Peyer's patch (tissue), 4 donors: ENCODE results near the gene PPP1R16B. TPM values are rescaled to one million over a fixed set of nuclear protein-coding genes. Genes with fewer than 3 reads are reported as not detected.

Source experiments
- DNase-seq, 3 donors: peaks; one replicate each; pipeline ENCODE4 v3.0.0-alpha.2; 2017 to 2019
- H3K27ac ChIP-seq, 4 donors: fragments of 200-600 bp; sonication (generic); one replicate each; pipeline ENCODE4 v1.5.1; 2016 to 2019
- H3K27me3 ChIP-seq, 2 donors: fragments of 200-600 bp; sonication (generic); one replicate each; pipeline ENCODE4 v1.5.1; 2019
- H3K36me3 ChIP-seq, 3 donors: fragments of 200-600 bp; sonication (generic); one replicate each; pipeline ENCODE4 v1.5.1; 2016 to 2019
- H3K4me1 ChIP-seq, 4 donors: fragments of 200-600 bp; sonication (generic); one replicate each; pipeline ENCODE4 v1.5.1; 2016 to 2019
- H3K4me3 ChIP-seq, 4 donors: fragments of 200-600 bp; sonication (generic); 1 replicate in 3 of 4; 2 replicates in 1 of 4; pipeline ENCODE4 v1.5.1; 2016 to 2019; ENCODE audit warnings: mild to moderate bottlenecking in 1 of 4
- H3K9me3 ChIP-seq, 4 donors: fragments of 200-600 bp; sonication (generic); one replicate each; pipeline ENCODE4 v1.5.1; 2016 to 2019; ENCODE audit warnings: mild to moderate bottlenecking in 1 of 4
- CTCF ChIP-seq, 6 experiments: fragments of 450-650 bp in 4 of 6; fragments of 200-600 bp in 2 of 6; sonication (generic) in 1 of 6; IDR thresholded peaks; one replicate each; pipeline ENCODE4 v1.5.1; 2017 to 2019; ENCODE audit warnings: antibody characterized with exemption in 6 of 6, mild to moderate bottlenecking in 3 of 6, moderate library complexity in 1 of 6
- POLR2A ChIP-seq, 2 donors: fragments of 450-650 bp; IDR thresholded peaks; one replicate each; pipeline ENCODE4 v1.5.1; 2017; ENCODE audit warnings: antibody characterized with exemption in 2 of 2, mild to moderate bottlenecking in 2 of 2, moderate library complexity in 2 of 2
- total RNA-seq, 4 donors: library from RNA; depleted of rRNA; stranded (reverse); fragments of >200 nt; gene quantifications; one replicate each; pipeline ENCODE4 v1.1.0, GENCODE V29; 2016

PPP1R16B gene
- total RNA-seq, 4 donors from 2014 or later = 3.2 to 41.3 (median 7.2) TPM

DNA sequence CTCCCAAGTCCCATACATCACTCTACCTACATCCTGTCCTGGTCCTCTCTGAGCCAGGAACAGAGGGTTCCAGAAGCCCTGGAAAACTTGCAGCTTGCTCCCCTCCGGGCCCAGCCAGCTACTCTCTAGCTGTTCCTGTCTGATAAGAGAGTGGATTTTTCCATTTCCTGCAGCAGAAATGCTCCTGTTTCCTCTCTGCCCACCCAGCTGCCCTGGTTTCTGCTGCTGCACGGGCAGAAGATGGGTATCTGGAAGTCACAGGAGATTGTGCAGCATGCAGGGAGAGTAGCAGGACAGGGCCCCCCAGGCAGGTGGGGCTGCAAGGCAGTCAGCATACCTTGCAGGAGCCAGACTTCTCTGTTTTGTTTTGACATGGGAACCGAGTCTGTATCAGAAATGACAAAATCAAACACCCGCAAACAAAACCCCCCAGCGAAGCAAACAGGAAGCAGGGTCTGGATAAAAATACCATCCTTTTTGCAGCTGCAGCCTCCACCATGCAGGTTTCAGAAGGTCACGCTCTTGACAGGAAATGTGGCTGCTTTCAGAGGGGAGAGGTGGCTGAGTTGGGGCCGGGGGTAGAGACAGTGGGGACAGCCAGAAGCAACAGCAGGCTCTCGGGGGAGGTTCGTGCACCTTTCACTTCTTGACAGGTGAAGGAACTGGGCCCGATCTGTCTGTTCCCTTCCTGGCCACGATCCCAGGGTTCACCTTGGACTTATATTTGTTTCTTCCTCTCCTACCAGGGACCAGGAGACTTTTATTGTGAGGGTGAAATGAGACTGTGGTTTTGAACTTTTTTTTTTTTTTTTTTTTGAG is 69.9 kb downstream of the PPP1R16B start:
- Histone ChIP-seq H3K9me3 (no peaks in the 10 kb centered on the region), H3K4me1 (peaks cover 3 to 66% (median 31%) of the 10 kb centered on the region in 4 donors), H3K36me3 (no peaks in the 10 kb centered on the region), H3K27me3 (no peaks in the 10 kb centered on the region), H3K27ac (peak overlapping the region; percentile 64 to 88 (median 82)), H3K4me3 (peak overlapping the region in 3 of 4 donors; percentile 9 to 18 (median 16))
- DNase-seq = peak in 2 of 3 donors; percentile 91 to 93
- no peak for TF ChIP-seq CTCF (IDR thresholded peaks at IDR 0.05)
- TF ChIP-seq POLR2A (IDR thresholded peaks at IDR 0.05) = peak in 1 of 2 donors; percentile 9

DNA sequence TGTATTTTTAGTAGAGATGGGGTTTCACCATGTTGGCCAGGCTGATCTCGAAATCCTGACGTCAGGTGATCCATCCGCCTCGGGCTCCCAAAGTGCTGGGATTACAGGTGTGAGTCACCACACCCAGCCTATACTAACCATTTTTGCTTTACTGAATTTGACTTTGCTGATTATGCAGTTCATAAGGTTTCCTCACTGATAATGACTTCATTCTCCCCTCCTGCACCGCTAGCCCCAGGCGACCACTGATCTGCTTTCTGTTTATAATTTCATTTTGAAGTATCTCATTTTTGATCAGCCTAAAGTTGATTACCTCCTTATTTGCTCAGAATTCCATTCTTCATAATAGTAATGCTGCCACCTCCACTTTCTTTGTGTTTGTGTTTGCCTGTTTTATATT is 72.0 kb downstream of the PPP1R16B start:
- Histone ChIP-seq H3K9me3 (no peaks in the 10 kb centered on the region), H3K4me1 (peaks cover 0 to 64% (median 22%) of the 10 kb centered on the region in 4 donors), H3K27me3 (no peaks in the 10 kb centered on the region), H3K27ac (peak overlapping the region in 2 of 4 donors; percentile 4 to 88), H3K4me3 (no peak overlapping the region), H3K36me3 (no peaks in the 10 kb centered on the region)
- TF ChIP-seq CTCF (IDR thresholded peaks at IDR 0.05) = no peak
- no peak for TF ChIP-seq POLR2A (IDR thresholded peaks at IDR 0.05)
- DNase-seq = no peak

DNA sequence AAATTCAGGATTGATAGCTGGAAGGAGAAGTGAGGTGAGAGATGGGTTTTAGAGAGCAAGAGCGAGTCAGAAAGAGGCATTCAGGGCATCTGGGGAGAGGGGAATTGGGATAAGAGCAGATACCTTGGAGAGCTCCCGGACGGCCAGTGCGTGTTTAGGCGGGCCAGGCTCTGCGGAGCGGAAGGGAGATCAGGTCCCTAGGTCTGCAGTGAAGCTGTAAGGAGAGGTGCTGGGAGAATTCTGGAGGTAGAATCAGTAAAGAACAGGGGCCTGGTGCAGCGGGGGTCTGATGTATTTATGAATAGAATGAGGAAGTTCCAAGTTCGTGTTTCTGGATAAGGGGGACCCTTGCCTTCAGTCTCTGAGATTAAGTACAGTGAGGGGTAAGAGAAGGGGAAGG is 73.4 kb downstream of the PPP1R16B start:
- no peak overlapping the region for H3K4me3 ChIP-seq
- H3K27me3 ChIP-seq = no peaks in the 10 kb centered on the region
- H3K9me3 ChIP-seq = no peaks in the 10 kb centered on the region
- peak in 1 of 3 donors; percentile 57 for DNase-seq
- no peaks in the 10 kb centered on the region for H3K36me3 ChIP-seq
- H3K27ac ChIP-seq = peak overlapping the region in 2 of 4 donors; percentile 19 to 88
- peaks cover 0 to 56% (median 25%) of the 10 kb centered on the region in 4 donors for H3K4me1 ChIP-seq
- TF ChIP-seq POLR2A (IDR thresholded peaks at IDR 0.05) (no peak), CTCF (IDR thresholded peaks at IDR 0.05) (no peak)

DNA sequence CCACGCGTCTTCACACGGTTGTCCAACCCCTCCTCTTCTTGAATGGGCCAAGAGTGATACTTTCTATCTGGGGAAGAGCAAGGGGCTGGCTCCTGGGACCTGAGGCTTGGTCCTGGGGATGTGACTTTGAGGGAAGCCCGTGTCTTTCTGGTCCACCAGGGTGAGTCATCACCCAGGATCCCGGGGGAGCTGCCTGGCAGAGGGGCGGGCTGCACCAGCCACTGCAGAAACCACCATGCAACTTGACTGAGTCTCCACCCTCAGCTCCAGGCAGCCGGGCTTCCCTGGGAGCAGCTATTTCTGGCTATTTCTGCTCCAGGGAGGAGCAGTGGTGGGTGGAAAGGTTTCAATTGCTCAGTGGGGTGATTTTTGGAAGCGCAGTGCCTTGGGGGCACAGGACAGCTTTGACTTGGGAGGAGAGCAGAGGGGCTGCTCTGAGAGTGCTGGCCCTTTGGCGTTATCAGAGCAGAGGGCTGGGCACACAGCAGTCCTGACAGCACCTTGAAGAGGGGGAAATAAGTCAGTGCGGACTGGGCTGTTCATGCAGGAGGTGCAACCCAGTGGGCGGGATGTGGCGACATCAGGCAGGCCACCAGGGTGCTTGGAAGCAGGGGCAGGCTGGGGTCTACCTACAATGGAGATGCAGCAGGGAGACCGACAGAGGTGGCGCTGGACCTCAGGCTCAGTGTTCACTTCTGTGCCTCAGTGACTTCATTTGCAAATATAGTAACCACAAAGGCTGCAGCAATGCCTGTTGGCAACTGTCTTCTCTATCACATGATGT is 75.6 kb downstream of the PPP1R16B start:
- Histone ChIP-seq H3K27me3 (no peaks in the 10 kb centered on the region), H3K9me3 (no peaks in the 10 kb centered on the region), H3K4me3 (peak overlapping the region in 1 of 4 donors; percentile 10), H3K27ac (peak overlapping the region in 2 of 4 donors; percentile 3 to 88), H3K36me3 (no peaks in the 10 kb centered on the region), H3K4me1 (peaks cover 0 to 51% (median 20%) of the 10 kb centered on the region in 4 donors)
- DNase-seq = peak; percentile 34 to 79 (median 74)
- no peak for TF ChIP-seq POLR2A (IDR thresholded peaks at IDR 0.05)
- no peak for TF ChIP-seq CTCF (IDR thresholded peaks at IDR 0.05)

DNA sequence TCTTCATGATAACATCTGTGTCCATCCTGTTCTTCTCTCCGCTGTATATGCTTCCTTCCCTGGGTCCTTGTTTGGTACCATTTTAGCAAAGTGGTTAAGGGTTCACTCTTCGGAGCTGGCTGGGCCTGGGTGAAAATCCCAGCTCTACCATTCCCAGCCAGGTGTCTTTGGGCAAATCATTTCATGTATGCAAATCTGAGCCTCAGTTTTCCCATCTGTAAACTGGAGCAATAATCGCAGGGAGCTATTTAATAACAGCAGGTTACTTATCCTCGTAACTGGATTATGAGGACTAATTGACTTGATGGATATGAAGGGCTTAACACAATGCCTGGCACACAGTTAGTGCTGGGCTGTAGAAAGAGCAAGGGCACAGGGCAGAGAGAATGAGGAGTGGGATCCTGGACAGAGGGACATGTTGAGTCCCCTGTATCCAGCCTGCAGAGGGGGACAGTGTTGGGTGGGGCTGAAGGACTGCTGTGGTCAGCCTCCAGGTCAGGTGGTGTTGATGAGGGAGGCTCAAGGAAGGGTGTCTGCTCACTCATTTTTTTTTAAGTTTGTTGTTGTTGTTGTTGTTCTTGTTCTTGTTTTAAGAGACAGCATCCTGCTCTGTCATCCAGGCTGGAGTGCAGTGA is 76.4 kb downstream of the PPP1R16B start:
- H3K9me3 ChIP-seq = no peaks in the 10 kb centered on the region
- H3K36me3 ChIP-seq = no peaks in the 10 kb centered on the region
- TF ChIP-seq CTCF (IDR thresholded peaks at IDR 0.05) (no peak), POLR2A (IDR thresholded peaks at IDR 0.05) (no peak)
- no peaks in the 10 kb centered on the region for H3K27me3 ChIP-seq
- peak overlapping the region in 3 of 4 donors; percentile 7 to 88 (median 8) for H3K27ac ChIP-seq
- no peak overlapping the region for H3K4me3 ChIP-seq
- DNase-seq = peak in 2 of 3 donors; percentile 11 to 38
- peaks cover 0 to 43% (median 20%) of the 10 kb centered on the region in 4 donors for H3K4me1 ChIP-seq
